Keratinocyte (primary cell): ENCODE data around the gene CCDC126.

Experiments used
- CTCF ChIP-seq, 3 experiments: IDR thresholded peaks in 1 of 3; conservative IDR thresholded peaks in 1 of 3; optimal IDR thresholded peaks in 1 of 3; 2 replicates in 2 of 3; 3 replicates in 1 of 3; pipeline versions ENCODE3 to v1.5.1; 2011; ENCODE audit warnings: low read length in 3 of 3, mild to moderate bottlenecking in 3 of 3, moderate library complexity in 2 of 3, control low read depth in 1 of 3, inconsistent platforms in 1 of 3; ENCODE audit not compliant: insufficient read depth in 2 of 3; ENCODE audit errors: extremely low read depth in 1 of 3
- EZH2 ChIP-seq: IDR thresholded peaks from one replicate; pipeline ENCODE4 v1.6.1; 2012; ENCODE audit warnings: inconsistent platforms, mild to moderate bottlenecking, low read length, moderate library complexity

GRCh38 chr7:23622506-23622925 lies 25.3 kb downstream of the CCDC126 start:
- TF ChIP-seq EZH2: no peak
- no peak for TF ChIP-seq CTCF (optimal IDR thresholded peaks at IDR 0.05 in 1 of 3, IDR thresholded peaks at IDR 0.05 in 1 of 3, conservative IDR thresholded peaks at IDR 0.05 in 1 of 3; ENCODE audit: extremely low read depth in 1 of 3, insufficient read depth in 2 of 3, low read length in 3 of 3)
